NCI-H345 treated with DMSO at 0.1 percent for 48 hours (cell line): ENCODE measurements around the gene RPS6KA4.

Experiments used
- DNase-seq: peaks from one replicate; lab custom pipeline; 2025; ENCODE audit not compliant: unreplicated experiment; lab: John Stamatoyannopoulos, UW

The RPS6KA4 gene

DNA sequence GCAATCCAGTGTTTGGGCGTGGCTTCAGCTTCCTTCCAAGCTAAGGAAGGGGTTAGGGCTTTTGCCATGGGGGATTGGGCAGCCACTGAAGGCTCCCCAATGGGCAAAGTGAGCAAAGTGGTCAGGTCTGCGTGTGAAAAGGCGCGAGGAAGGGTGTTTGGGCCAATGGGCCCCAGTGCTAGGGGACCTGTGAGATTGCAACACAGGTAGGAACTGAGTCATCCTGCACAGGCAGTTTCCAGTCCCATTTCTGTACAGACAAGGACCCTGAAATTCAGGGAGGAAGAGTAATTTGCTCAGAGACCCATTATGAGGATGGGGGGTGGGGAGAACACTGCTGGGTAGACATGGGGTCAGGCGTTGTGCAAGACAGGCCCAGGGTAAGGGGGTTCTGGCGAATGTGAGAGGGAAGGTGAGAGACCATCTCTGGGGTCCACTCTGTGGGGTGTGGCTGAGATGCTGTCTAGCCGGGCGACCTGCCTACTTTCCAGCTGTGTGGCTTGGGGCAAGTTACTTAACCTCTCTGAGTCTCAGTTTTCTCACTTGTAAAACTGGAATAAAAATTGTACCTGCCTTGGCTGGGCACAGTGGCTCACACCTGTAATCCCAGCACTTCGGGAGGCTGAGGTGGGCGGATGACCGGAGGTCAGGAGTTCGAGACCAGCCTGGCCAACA lies 11.6 kb upstream of the RPS6KA4 start:
- DNase-seq, result no peak

DNA sequence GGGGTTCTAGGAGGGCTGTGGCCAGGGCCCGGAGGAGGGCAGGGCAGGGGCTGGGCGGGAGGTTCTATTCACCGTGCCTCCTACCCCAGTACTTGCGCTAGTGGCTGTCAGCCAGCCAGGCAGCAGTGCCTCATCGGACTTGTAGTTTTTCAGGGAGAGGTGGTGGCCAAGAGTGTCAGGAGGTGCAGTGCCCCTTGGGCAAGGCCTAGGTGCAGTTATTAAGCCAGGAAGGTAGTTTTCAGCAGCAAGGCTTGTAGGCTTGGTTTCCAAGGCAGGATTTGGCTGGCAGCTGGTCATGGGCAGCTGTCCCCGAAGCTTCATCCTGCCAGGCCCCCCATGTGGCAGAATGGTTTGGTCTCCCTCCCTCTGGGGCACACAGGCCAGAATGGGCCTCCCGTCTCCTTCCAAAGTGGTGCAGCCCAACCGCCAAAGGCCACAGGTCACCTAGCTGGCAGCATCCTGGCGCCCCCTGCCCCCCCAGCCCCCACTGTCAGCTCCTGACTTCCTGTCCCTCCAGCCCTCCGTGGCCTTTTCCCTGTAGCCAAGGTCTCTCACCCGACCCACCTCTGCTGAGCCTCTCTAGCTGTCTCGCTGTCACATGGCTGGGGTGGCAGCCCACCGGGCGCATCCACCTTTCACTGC lies 10.5 kb upstream of the RPS6KA4 start:
- no peak for DNase-seq

DNA sequence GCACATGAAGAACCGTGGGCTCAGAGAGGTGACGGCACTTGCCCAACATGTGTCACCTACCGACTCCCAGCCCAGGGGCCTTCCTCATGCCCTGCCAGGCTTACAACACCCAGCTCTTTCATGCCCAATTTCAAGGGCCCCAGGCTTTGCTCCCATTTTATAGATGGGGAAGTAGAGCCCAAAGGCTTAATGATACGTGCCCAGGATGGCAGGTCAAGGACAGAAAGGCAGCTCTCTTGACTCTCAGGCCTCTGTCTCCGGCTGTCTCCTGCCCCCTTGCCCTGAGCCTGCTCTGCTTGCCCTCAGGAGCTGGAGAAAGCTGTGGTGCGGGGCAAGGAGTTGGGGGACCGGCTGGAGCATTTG lies 10.0 kb upstream of the RPS6KA4 start:
- DNase-seq, result no peak

DNA sequence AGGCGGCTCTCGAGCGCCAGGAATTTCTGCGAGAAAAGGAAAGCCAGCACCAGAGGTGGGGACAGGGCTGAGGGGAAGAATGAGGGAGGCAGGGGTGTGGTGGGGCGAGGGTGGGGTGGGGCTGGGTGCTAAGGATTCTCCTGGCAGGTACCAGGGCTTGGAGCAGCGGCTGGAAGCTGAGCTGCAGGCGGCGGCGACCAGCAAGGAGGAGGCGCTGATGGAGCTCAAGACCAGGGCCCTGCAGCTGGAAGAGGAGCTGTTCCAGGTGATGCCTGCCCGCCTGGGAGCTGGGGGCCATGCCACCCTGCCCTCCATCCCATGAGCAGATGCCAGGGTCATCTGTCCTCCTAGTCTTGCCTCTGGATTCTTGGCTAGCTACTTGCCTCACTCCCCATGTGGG lies 9.6 kb upstream of the RPS6KA4 start:
- no peak for DNase-seq

DNA sequence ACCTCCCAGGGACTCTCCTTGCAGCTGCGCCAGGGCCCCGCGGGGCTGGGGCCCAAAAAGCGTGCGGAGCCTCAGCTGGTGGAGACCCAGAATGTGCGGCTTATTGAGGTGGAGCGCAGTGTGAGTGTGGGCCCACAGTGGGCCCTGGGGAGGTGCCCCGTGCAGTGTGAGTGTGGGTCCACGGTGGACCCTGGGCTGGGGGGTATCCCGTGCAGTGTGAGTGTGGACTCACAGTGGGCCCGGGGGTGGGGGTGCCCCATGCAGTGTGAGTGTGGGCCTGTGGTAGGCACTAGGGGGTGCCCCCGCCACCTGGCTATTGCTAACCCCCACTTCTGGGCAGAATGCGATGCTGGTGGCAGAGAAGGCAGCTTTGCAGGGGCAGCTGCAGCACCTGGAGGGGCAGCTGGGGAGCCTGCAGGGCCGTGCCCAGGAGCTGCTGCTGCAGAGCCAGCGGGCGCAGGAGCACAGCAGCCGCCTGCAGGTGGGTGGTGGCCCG lies 7.8 kb upstream of the RPS6KA4 start:
- DNase-seq, result no peak

DNA sequence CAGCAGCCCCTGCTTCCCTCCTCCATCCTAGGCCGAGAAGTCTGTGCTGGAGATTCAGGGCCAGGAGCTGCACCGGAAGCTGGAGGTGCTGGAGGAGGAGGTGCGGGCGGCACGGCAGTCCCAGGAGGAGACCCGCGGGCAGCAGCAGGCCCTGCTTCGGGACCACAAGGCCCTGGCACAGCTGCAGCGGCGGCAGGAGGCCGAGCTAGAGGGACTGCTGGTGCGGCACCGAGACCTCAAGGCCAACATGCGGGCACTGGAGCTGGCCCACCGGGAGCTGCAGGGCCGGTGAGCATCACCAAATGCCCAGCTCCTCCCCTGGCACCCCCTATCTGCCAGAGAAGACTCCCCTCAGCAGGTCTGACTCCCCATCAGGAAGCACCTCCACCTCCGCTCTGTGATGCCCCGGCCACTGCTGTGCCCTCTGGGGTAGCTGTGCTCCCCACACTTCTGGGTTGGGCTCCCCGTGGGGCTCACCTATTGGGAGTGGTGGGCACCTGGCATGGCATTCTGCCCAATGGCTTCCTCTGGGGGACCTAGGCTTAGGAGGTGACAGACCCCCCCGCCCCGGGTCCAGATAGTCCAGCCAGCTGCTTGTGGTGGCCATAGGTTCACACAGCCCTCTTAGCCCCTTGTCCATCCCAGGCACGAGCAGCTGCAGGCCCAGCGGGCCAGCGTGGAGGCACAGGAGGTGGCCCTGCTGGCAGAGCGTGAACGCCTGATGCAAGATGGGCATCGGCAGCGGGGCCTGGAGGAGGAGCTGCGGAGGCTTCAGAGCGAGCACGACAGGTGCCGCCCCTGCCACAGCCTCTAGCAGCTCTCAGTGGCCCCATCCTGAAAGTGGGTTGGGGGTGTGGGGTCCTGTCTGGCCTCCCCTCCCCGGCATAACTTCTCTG lies 6.6 kb upstream of the RPS6KA4 start:
- peak; percentile 66 for DNase-seq

DNA sequence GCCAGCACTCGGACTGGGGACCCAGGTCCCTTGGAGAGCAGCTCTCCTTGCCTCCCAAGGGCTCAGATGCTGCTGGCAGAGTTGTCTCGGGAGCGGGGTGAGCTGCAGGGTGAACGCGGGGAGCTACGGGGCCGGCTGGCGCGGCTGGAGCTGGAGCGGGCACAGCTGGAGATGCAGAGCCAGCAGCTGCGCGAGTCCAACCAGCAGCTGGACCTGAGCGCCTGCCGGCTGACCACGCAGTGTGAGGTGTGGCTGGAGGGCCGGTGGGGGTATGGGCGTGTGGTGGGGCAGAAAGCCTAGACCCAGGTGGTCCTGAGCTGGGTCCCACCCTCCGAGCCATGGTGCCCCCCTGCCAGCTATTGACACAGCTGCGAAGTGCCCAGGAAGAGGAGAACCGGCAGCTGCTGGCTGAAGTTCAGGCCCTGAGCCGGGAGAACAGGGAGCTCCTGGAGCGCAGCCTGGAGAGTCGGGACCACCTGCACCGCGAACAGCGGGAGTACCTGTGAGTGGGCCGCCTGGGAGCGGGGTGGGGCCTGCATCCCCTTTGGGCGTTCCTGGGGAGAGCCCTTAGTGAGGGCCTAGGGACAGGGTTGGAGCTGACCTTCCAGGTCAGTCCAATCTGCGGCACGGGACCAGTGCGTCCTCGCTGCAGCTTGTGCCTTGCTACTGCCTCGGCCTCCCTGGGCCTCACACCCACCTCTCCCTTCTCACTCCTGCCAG lies 5.8 kb upstream of the RPS6KA4 start:
- peak; percentile 84 for DNase-seq

DNA sequence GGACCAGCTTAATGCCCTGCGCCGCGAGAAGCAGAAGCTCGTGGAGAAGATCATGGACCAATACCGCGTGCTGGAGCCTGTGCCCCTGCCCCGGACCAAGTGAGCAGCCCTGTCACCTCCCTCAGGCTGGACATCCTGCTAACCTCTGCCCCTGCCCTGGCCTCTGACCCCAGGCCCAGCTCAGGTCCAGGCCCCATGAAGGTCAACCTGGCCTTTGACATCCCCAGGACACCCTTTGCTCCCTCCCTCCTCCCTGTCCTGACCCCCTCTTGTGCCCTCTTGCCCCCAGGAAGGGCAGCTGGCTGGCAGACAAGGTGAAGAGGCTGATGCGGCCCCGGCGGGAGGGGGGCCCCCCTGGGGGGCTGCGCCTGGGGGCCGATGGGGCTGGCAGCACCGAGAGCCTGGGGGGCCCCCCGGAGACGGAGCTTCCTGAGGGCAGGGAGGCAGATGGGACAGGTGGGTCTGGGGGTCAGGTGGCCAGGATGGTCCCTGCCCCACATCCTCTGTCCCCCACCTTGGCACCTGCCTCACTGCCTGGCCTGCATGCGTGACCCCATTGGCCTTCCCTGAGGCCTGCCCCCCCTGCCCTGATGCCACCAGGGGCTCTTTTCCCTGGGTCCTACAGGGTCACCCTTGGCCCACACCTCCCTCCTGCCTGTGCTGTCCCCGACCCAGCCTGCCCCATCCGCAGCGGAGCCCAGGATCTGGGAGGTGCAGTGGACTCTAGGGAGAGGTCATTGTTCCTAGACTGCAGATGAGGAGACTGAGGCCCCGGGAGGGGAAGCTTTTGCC lies 5.1 kb upstream of the RPS6KA4 start:
- DNase-seq, result no peak

DNA sequence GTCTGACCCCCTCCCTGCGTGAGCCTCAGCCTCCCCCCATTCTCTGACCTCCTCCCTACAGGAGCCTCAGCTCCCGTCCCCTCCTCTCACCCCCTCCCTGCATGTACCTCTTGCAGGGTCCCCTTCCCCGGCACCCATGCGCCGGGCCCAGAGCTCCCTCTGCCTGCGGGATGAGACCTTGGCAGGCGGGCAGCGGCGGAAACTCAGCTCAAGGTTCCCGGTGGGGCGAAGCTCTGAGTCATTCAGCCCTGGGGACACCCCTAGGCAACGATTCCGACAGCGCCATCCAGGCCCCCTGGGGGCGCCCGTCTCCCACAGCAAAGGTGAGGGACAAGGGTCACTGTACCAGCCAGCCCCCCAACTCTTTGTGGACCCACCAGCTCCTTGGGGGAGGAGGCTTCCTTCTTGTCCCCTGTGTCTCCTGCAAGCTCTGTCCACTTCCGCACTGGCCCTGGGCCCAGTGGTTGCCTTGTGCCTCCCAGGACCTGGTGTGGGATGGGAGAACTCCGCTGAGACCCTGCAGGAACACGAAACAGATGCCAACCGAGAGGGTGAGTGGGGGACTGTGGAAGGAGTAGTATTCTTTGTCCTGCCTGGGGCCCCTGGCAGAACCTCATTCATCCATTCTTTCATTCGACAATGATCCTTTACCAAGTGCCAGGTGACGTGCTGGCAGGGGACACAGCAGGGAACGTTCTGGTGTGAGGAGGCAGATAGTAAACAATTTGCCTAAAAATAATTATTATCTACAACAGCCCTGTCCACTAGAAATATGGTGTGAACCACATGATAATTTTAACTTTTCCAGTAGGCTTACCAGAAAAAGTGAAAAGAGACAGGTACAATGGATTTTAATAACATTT lies 3.7 kb upstream of the RPS6KA4 start:
- DNase-seq, result peak; percentile 72

DNA sequence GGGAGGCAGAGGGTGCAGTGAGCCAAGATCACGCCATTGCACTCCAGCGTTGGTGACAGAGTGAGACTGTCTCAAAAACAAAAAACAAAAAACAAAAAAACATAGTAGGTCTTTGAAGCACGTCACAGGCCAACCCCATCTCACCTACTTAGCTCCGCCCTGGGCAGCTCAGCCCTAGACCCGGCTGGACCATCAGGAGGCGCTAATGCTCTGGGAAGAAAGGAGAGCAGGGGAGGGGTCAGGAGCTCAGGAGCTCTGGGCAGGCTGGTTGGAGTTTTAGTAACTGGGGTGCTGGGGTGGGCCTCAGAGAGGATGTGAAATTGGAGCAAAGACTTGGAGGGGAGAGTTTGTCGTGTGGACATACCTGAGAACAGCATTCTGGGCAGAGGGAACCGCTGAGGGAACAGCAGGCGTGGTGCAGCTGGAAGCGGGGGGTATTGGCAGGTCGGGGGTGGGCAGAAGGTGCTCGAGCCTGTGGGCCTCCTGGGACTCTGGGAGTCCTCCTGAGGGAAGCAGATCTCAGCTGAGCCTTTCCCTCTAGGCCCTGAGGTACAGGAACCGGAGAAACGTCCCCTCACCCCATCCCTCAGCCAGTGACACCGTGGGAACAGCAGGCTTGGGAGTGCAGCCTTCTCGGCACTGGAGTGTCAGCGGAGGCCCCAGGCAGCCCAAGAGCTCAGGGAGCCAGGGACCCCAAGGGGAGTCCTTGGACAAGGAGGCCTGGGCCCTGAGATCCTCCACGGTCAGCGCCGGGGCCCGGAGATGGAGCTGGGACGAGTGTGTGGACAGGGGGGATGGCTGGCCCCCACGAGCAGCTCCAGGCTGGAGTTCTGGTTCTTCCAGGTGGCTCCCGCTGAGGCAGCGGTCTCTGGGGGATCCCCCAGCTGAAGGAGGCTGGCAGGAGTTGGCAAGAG lies 2.2 kb upstream of the RPS6KA4 start:
- no peak for DNase-seq

DNA sequence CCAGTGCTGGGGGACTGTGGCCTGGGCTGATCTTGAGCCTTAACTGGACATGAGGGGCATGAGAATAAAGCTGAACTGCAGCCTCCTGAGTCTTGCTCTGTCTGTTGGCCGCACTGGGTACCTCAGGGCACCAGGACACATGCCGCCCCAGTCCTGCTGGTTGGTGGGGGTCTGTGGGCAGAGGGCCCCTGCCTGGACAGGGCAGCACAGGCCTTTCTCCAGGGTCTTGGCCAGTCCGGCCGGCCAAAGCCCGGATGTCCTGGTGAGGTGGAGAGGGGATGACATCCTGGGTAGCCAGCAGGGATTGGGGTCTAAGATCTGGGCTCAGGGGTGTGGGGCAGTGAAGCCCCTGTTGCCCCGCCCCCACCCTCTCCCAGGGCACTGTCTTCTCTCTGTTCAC lies 1.5 kb upstream of the RPS6KA4 start:
- no peak for DNase-seq

DNA sequence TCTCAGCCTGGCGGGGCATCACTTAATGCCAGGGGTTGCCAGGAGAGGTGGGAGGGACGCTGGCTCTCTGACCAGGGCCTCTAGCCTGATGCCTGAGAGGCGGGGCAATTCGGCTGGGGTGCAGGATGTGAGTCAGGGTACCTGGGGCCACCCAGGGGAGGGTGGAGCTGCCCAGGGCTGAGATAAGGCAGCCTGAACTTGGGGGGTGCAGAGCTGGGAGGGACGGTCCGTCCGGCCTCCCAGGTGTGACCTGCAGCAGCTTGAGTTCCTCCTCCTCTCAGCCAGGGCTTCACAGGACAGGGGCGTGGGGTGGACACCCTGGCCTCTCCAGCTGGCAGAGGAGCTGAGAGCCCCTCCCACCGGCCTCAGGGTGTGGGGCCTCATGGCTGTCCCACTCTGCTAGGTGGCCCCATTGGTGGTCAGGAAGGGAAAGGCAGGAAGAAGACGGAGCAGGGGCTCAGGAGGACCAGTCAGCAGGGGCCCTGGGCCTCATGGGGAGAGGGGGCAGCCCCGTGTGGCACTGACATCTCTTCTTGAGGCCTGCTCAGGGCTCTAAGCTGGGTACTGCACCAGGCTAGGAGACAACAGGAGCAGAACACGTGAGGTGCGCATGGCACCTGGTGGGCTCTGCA lies 942 bp upstream of the RPS6KA4 start:
- no peak for DNase-seq

DNA sequence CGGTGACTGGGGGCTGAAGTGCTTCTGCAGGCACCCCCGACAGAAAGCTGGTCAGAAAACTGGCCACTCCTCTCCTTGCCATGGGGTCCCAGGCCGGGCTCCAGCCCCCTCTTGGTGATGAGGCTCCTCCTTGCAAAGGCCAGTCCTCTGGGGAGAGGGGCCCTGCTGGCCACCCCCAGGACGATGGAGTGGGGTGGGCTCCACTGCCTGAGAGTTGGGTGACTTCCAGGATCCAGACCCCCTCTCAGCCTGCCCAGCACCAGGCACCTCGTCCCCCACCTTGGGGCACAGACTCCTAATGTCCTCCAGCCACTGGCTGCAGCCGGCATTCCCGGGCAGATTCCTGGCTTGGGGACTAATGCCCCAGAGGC lies 441 bp upstream of the RPS6KA4 start:
- DNase-seq, result no peak

DNA sequence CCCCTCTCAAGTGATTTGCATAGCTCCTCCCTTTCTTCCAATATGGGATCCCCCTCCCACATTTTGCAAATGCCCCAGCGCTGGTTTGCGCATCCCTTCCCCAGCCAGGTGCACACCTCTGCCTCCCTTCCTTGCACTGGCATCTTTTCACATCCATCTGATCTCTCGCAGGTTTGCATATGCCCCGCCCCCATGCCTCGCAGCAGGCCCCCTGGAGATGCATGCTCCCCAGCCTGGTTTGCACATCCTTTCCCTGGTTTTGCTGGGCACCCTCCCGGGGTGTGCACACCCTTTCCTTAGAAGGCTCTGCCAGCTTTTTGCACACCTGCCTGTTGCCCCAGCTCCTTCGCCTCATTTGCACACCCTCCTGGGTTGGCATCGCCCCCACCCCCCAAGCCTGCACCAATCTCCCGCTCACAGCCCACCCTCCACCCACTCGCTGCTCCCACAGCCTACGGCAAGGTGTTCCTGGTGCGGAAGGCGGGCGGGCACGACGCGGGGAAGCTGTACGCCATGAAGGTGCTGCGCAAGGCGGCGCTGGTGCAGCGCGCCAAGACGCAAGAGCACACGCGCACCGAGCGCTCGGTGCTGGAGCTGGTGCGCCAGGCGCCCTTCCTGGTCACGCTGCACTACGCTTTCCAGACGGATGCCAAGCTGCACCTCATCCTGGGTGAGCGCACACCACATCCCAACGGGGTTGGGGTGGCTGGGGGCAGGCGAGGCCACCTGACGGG lies 917 bp downstream of the RPS6KA4 start:
- DNase-seq, result no peak

DNA sequence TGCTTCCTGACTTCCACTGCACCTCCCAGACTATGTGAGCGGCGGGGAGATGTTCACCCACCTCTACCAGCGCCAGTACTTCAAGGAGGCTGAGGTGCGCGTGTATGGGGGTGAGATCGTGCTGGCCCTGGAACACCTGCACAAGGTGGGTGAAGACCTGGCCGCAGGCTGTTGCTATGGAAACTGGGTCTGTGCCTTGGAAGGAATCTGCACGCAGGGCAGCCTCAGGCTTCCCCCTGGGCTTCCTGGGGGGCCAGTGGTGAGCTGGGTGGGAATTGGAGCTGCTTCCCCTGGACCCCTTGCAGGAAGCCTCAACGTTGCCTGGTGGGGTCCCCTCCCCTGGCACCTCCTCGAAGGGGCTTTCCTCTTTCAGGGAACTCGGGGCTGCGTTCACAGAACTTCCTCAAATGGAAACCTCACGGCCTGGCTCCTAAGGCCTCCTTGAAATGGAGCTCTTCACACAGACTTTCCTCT lies 1.5 kb downstream of the RPS6KA4 start:
- DNase-seq, result no peak

DNA sequence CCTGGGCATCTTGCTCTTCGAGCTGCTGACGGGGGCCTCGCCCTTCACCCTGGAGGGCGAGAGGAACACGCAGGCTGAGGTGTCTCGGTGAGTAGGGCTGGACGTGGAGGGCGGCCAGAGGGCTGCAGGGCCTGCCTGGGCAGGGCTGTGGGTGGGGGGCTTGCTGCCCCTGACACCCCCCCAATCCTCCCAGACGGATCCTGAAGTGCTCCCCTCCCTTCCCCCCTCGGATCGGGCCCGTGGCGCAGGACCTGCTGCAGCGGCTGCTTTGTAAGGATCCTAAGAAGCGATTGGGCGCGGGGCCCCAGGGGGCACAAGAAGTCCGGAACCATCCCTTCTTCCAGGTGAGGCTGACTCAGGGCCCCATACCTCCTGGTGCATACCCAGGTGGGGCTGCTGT lies 2.7 kb downstream of the RPS6KA4 start:
- no peak for DNase-seq

DNA sequence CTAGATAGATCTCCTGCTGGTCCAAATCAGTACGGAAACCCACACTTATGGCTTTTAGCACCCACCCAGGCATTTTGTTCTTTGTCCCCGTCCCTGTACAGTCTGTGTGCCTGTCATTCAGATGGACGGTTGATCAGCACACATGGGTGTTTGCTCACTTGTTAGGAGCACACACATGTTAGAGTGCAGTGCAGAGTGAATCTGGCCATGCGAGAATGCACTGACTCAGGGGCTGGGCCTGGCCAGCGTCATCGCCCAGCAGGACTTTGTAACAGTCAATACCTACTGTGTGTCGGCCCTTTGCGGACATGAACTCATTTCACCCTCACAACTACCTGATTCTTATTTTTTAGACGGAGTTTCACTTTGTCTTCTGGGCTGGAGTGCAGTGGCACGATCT lies 3.4 kb downstream of the RPS6KA4 start:
- no peak for DNase-seq
